Hindlimb muscle (tissue), 1 donor: Measurements from ENCODE around the gene AHR. TPM values are rescaled to one million over a fixed set of nuclear protein-coding genes. Genes with fewer than 3 reads are reported as not detected.
"Not testable (repeated sequence)": the region's sequence is repeated elsewhere in the genome, so short reads cannot be mapped to it uniquely, and the experiment has no call there.

Experiments
- DNase-seq: peaks from one replicate; pipeline ENCODE4 v3.0.0-alpha.2; 2013
- polyA plus RNA-seq: library from polyadenylated mRNA; unstranded; fragments of 120-200 nt; gene quantifications from one replicate; pipeline ENCODE4 v1.2.1, GENCODE V29; 2013; ENCODE audit not compliant: insufficient read length

The AHR gene
- polyA plus RNA-seq, 1 donor: 15.8 TPM

GRCh38 chr7:17340655-17341054 lies 42.2 kb downstream of the AHR start:
- DNase-seq: no peak

- DNase-seq: peak; percentile 22
These were observed 44.3 kb downstream of the AHR start for GRCh38 chr7:17342756-17343155.

- DNase-seq: no peak
These were observed 48.9 kb downstream of the AHR start for GRCh38 chr7:17347401-17347800.

- not testable (repeated sequence) for DNase-seq
These were observed 50.5 kb downstream of the AHR start for GRCh38 chr7:17348932-17349331.

- not testable (repeated sequence) for DNase-seq
These were observed 51.9 kb downstream of the AHR start for GRCh38 chr7:17350321-17350720.

GRCh38 chr7:17353650-17354419 lies 55.4 kb downstream of the AHR start:
- DNase-seq: not testable (repeated sequence)

GRCh38 chr7:17354473-17354872 lies 56.0 kb downstream of the AHR start:
- DNase-seq: no peak

- no peak for DNase-seq
These were observed 56.6 kb downstream of the AHR start for GRCh38 chr7:17355050-17355449.

- no peak for DNase-seq
These were observed 59.5 kb downstream of the AHR start for GRCh38 chr7:17357952-17358351.

- no peak for DNase-seq
These were observed 61.2 kb downstream of the AHR start for GRCh38 chr7:17359610-17360009.

- DNase-seq: no peak
These were observed 64.1 kb downstream of the AHR start for GRCh38 chr7:17362439-17363105.

GRCh38 chr7:17364671-17365070 lies 66.2 kb downstream of the AHR start:
- DNase-seq: no peak

GRCh38 chr7:17365775-17366174 lies 67.3 kb downstream of the AHR start:
- DNase-seq: no peak

- no peak for DNase-seq
These were observed 69.0 kb downstream of the AHR start for GRCh38 chr7:17367502-17367901.

- no peak for DNase-seq
These were observed 70.5 kb downstream of the AHR start for GRCh38 chr7:17368856-17369524.

- DNase-seq: peak; percentile 56
These were observed 71.4 kb downstream of the AHR start for GRCh38 chr7:17369691-17370426.

- no peak for DNase-seq
These were observed 72.6 kb downstream of the AHR start for GRCh38 chr7:17370901-17371585.

- DNase-seq: no peak
These were observed 73.4 kb downstream of the AHR start for GRCh38 chr7:17371671-17372524.

- no peak for DNase-seq
These were observed 75.7 kb downstream of the AHR start for GRCh38 chr7:17374157-17374556.

GRCh38 chr7:17374654-17375053 lies 76.2 kb downstream of the AHR start:
- no peak for DNase-seq

- DNase-seq: no peak
These were observed 78.1 kb downstream of the AHR start for GRCh38 chr7:17376595-17376994.
